Measurements from ENCODE around the gene FLRT2.

Gene FLRT2

GRCh38 chr14:85596562-85596961, 66.6 kb downstream of the FLRT2 start:
- no peak for DNase-seq (ENCODE audit: low spot score)

- no peak for DNase-seq (ENCODE audit: low spot score)
Measured at GRCh38 chr14:85597701-85598100, 67.8 kb downstream of the FLRT2 start.

- no peak for DNase-seq (ENCODE audit: low spot score)
Measured at GRCh38 chr14:85599939-85600338, 70.0 kb downstream of the FLRT2 start.

GRCh38 chr14:85601246-85601645, 71.3 kb downstream of the FLRT2 start:
- no peak for DNase-seq (ENCODE audit: low spot score)

- no peak for DNase-seq (ENCODE audit: low spot score)
Measured at GRCh38 chr14:85601690-85602089, 71.7 kb downstream of the FLRT2 start.

- peak; percentile 57 for DNase-seq (ENCODE audit: low spot score)
Measured at GRCh38 chr14:85602345-85602744, 72.4 kb downstream of the FLRT2 start.

- DNase-seq (ENCODE audit: low spot score) = no peak
Measured at GRCh38 chr14:85604021-85604420, 74.1 kb downstream of the FLRT2 start.

- DNase-seq (ENCODE audit: low spot score) = no peak
Measured at GRCh38 chr14:85604714-85605113, 74.8 kb downstream of the FLRT2 start.

- no peak for DNase-seq (ENCODE audit: low spot score)
Measured at GRCh38 chr14:85607651-85608081, 77.7 kb downstream of the FLRT2 start.

- no peak for DNase-seq (ENCODE audit: low spot score)
Measured at GRCh38 chr14:85613496-85613895, 83.6 kb downstream of the FLRT2 start.

GRCh38 chr14:85616386-85616885, 86.5 kb downstream of the FLRT2 start:
- no peak for DNase-seq (ENCODE audit: low spot score)

- no peak for DNase-seq (ENCODE audit: low spot score)
Measured at GRCh38 chr14:85616886-85617285, 86.9 kb downstream of the FLRT2 start.

- DNase-seq (ENCODE audit: low spot score) = no peak
Measured at GRCh38 chr14:85617791-85618190, 87.8 kb downstream of the FLRT2 start.

GRCh38 chr14:85618390-85618789, 88.4 kb downstream of the FLRT2 start:
- DNase-seq (ENCODE audit: low spot score) = no peak

- no peak for DNase-seq (ENCODE audit: low spot score)
Measured at GRCh38 chr14:85618978-85619377, 89.0 kb downstream of the FLRT2 start.

- no peak for DNase-seq (ENCODE audit: low spot score)
Measured at GRCh38 chr14:85619851-85620250, 89.9 kb downstream of the FLRT2 start.

GRCh38 chr14:85620947-85621346, 91.0 kb downstream of the FLRT2 start:
- no peak for DNase-seq (ENCODE audit: low spot score)

GRCh38 chr14:85622106-85622505, 92.2 kb downstream of the FLRT2 start:
- DNase-seq (ENCODE audit: low spot score) = no peak

GRCh38 chr14:85622986-85623685, 93.2 kb downstream of the FLRT2 start:
- no peak for DNase-seq (ENCODE audit: low spot score)

GRCh38 chr14:85625925-85626585, 96.1 kb downstream of the FLRT2 start:
- no peak for DNase-seq (ENCODE audit: low spot score)

GRCh38 chr14:85634205-85634604, 104.3 kb downstream of the FLRT2 start:
- DNase-seq (ENCODE audit: low spot score) = no peak

- DNase-seq (ENCODE audit: low spot score) = no peak
Measured at GRCh38 chr14:85644211-85644610, 114.3 kb downstream of the FLRT2 start.

GRCh38 chr14:85653029-85653428, 123.1 kb downstream of the FLRT2 start:
- no peak for DNase-seq (ENCODE audit: low spot score)

All from putamen (tissue), 1 donor.